IPS-15b (cell line): ENCODE measurements around the gene SLC44A2.

Experiments
- H3K27me3 ChIP-seq: one replicate; pipeline ENCODE4 v1.6.1; 2013; ENCODE audit warnings: low read length; ENCODE audit not compliant: control insufficient read depth, insufficient read depth
- H3K36me3 ChIP-seq: one replicate; pipeline ENCODE4 v1.6.1; 2013; ENCODE audit warnings: low read length; ENCODE audit not compliant: control insufficient read depth, insufficient read depth
- H3K4me1 ChIP-seq: one replicate; pipeline ENCODE4 v1.6.1; 2013; ENCODE audit warnings: mild to moderate bottlenecking, low read length; ENCODE audit not compliant: control insufficient read depth, insufficient read depth
- H3K4me3 ChIP-seq: one replicate; pipeline ENCODE4 v1.5.1; 2013; ENCODE audit warnings: low read depth, low read length
- H3K9ac ChIP-seq: one replicate; pipeline ENCODE4 v1.6.1; 2013; ENCODE audit warnings: low read depth, mild to moderate bottlenecking, low read length
- H3K9me3 ChIP-seq: one replicate; pipeline ENCODE4 v1.6.1; 2013; ENCODE audit warnings: mild to moderate bottlenecking, low read length; ENCODE audit not compliant: control insufficient read depth, insufficient read depth

Gene SLC44A2

GRCh38 chr19:10687518-10688288 is 62.4 kb downstream of the SLC44A2 start:
- H3K4me3 ChIP-seq = no peak overlapping the region
- no peaks in the 10 kb centered on the region for H3K27me3 ChIP-seq
- H3K9ac ChIP-seq = no peak overlapping the region
- no peaks in the 10 kb centered on the region for H3K9me3 ChIP-seq
- peaks cover 3% of the 10 kb centered on the region for H3K4me1 ChIP-seq
- peaks cover 93% of the 10 kb centered on the region for H3K36me3 ChIP-seq

DNA sequence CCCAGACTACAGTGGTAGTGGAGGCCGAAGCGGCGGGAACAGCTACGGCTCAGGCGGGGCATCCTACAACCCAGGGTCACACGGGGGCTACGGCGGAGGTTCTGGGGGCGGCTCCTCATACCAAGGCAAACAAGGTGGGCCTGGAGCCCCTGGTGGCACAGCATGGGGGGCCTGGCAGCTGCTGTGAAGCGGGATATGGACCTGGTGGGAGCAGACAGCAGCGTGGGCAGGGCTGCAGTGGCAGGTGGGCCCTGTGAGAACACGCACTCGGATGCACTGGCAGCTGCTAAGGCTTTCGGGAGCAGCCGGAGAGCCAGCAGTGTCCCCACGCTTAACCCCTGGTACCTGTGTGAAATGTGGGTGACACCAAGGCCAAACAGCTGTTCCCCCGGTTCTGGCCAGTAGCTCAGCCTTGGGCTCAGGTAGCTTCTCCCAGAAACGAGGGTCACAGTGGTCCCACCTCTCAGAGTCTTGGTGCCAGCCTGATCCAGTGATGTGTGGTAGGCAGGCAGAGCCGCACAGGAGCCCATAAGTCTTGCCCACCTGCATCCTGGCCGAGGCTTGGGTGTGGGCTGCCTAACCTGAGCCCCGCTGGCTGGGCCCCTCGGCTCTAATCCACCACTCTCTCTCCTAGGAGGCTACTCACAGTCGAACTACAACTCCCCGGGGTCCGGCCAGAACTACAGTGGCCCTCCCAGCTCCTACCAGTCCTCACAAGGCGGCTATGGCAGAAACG is 63.4 kb downstream of the SLC44A2 start:
- Histone ChIP-seq H3K27me3 (no peaks in the 10 kb centered on the region), H3K36me3 (peaks cover 83% of the 10 kb centered on the region), H3K9me3 (no peaks in the 10 kb centered on the region), H3K4me1 (peaks cover 4% of the 10 kb centered on the region), H3K9ac (no peak overlapping the region), H3K4me3 (no peak overlapping the region)

DNA sequence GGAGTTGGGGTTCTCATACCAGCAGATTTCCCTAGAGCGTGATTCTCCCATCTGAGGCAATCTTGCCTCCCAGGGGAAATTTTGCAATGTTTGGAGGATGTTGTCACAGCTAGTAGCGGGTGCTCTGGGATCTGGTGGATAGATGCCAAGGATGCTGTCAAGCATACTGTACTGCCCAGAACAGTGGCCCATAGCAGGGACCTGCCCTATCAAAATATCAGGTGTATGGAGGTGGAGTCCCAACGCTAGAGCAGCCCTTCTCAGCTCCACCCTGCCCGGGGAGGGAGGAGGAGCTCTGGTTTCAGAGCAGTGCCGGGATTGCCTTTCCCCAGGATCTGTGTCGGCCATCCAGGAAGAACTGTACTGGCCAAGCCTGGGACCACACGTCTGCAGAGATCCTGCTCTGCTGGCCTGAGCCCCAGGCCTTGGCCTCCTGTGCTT is 65.0 kb downstream of the SLC44A2 start:
- Histone ChIP-seq H3K9ac (no peak overlapping the region), H3K4me1 (peaks cover 6% of the 10 kb centered on the region), H3K27me3 (no peaks in the 10 kb centered on the region), H3K36me3 (peaks cover 68% of the 10 kb centered on the region), H3K4me3 (no peak overlapping the region), H3K9me3 (no peaks in the 10 kb centered on the region)

GRCh38 chr19:10691178-10691881 is 66.0 kb downstream of the SLC44A2 start:
- peaks cover 6% of the 10 kb centered on the region for H3K4me1 ChIP-seq
- H3K4me3 ChIP-seq = no peak overlapping the region
- H3K9ac ChIP-seq = no peak overlapping the region
- no peaks in the 10 kb centered on the region for H3K9me3 ChIP-seq
- H3K27me3 ChIP-seq = no peaks in the 10 kb centered on the region
- H3K36me3 ChIP-seq = peaks cover 60% of the 10 kb centered on the region

DNA sequence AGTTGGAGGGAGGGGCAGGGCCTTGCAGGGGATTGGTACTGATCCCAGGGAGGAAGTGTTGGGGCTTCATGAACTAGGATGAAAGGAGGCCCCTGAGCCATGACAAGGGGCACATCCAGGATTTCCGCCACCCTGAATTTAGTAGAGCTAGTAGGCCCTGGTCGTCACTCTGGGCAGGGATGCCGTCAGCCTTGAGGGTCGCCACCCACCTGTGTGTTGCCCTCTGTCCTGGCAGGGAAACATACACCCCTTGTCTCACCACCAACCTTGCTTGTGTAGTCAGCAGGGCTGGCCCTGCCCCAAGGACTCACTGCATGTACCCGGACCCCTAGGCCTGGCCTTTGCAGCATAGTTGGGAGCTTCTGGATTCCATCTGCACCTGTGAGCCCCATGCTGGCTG is 66.5 kb downstream of the SLC44A2 start:
- peaks cover 54% of the 10 kb centered on the region for H3K36me3 ChIP-seq
- no peaks in the 10 kb centered on the region for H3K27me3 ChIP-seq

DNA sequence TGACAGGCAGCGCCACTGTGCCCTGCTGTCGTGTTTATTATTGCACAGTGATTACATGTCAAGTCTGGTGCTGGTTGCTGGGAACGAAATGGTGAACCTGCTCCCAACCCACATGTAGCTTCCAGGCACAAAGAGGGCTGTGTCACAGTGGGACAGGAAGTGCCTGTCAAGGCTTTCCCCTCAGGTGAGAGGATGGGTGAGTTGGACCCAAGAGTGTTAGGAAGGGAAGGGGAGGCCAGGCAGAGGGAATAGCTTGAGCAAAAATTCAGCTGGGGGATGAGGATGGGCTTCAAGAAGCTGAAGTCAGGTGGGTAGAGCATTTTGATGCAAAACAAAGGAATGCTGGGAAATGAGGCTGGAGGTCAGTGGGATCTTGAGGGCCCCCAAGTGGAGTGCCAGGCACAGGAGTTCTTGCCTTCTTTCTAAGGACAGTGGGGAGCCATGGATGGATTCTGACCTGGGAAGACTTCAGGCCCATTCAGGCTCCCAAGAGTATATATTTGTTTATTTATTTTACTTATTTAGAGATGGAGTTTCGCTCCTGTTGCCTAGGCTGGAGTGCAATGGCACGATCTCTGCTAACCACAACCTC is 67.4 kb downstream of the SLC44A2 start:
- peaks cover 6% of the 10 kb centered on the region for H3K4me1 ChIP-seq
- no peaks in the 10 kb centered on the region for H3K27me3 ChIP-seq
- H3K4me3 ChIP-seq = no peak overlapping the region
- no peaks in the 10 kb centered on the region for H3K9me3 ChIP-seq
- peaks cover 45% of the 10 kb centered on the region for H3K36me3 ChIP-seq
- no peak overlapping the region for H3K9ac ChIP-seq

More for the DNA sequence above, 66.5 kb downstream of the SLC44A2 start:
- Histone ChIP-seq H3K9ac (no peak overlapping the region), H3K9me3 (no peaks in the 10 kb centered on the region), H3K4me1 (peaks cover 6% of the 10 kb centered on the region), H3K4me3 (no peak overlapping the region)
